ENCODE data around the gene SMAD2.
"Not testable (repeated sequence)": the region's sequence is repeated elsewhere in the genome, so short reads cannot be mapped to it uniquely, and the experiment has no call there.

The SMAD2 gene

DNA sequence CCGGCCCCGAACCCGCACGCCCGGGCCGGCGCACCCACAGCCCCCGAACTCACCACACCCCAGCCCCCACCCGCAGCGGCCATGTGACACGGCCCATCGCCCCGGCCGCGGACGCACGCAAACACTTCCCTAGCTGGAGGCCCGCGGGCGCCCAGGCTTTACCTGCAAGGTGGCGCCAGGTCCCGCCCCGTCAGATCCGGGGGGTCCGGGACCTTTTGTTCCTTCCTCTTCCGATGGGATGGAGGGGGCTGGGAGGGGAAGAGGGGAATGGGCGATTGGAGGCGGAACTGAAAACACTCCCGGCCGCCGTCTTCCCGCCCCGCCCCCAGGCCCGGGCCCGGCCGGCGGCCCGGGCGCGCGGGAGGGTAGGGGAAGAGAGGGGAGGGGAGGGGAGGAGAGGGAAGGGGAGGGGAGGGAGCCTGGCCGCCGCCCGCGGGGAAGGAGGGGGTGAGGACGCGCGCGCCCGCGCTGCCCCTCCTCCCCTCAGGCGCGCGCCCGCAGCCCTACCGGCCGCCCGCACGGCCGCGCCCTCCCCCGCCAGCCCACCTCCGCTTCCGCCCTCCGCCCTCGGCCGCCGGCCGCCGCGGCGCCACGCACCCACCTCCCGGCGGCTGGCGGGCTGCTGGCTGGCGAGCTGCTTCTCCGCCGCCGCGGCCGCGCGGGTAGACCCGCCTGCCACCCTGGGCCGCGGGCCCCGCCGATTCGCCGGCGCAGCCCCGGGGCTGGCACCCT, at the start of gene SMAD2:
Gene SMAD2, minus strand, starts transcription at position 461 of the 732 bp plus-strand sequence. CDS start 33,903 bp downstream, outside the sequence.
- peak; percentile 88 for DNase-seq

DNA sequence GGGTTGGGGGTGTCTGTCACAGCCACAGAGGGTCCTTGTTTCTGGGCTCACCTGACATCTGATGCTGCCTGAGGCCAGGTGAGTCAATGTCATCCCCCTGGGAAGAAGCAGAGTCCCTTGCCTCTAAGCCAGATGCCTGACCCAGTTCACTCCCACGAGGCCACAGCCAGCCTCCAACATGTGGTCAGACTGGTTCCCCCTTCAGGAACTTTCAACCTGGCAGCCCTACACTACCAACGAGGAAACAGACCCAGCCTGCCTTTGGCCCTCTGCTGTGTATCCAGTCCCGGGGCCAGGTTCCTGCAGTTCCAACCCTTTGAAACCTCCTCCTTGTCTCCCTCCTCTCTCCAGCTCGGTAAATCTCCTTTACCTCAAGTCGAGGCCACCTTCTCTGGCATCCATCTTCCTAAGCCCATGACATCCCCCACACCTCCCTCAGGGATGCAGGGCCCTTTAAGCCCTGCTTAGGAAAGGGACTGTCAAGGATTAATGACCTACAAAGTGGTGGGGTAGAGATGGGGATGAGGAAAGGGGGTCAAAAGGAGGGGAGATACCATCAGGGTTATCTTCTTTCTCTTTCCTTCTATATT, 49.2 kb upstream of the SMAD2 start:
- DNase-seq: no peak

DNA sequence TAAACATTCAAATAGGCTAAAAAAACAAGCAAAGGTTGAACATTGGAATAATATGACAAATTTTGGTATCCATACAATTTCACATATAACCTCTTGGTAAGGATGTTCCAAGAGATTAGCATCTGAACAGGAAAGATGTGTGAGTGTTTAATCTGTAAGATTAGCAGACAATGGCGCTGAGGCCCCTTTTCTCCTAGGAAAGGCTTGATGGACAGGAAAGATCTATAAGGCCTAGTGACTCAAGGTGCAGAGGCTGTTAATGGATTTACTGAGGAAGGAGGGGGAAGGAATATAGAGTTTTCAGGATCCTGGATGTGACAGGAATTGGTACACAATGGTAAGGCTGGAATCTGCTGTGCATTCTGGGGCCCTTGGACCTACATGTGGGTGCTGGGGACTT, 48.1 kb upstream of the SMAD2 start:
- no peak for DNase-seq

DNA sequence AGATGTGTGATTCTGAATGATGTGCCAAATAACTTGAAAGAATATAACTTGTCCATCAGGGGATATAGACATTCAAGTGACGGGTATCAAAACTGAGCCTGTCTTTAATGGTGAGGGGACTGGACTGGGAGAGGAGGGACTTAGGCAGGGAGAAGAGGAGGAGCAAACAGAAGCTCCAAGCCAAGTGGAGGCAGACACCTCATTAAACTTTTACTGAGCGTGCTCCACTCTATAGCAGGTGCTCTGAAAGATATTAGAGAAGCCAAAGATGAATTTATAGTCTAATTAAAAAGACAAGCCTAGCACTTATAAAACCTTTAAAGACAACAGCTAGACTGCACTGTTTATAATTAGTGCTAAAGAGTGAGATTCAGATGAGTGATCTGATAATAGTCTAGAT, 47.7 kb upstream of the SMAD2 start:
- DNase-seq: no peak

DNA sequence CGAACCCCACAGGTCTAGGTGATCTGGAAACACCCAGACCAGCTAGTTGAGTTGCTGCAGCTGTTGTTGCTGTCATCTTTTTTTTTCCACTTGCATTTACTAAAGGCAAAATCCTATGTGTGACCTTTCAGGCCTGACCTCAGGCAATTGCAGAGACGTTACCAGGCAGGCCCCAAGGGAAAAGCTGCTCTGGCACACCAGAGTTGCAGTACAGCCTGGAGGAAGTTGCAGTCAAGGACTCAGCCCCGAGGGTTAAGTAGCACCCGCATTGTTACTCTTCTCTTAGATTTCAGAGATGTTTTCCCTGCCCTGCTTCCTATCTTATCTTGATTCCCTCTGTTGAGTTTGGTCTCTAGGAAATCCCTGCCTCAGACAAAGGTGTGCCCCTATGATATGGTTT, 45.2 kb upstream of the SMAD2 start:
- no peak for DNase-seq

DNA sequence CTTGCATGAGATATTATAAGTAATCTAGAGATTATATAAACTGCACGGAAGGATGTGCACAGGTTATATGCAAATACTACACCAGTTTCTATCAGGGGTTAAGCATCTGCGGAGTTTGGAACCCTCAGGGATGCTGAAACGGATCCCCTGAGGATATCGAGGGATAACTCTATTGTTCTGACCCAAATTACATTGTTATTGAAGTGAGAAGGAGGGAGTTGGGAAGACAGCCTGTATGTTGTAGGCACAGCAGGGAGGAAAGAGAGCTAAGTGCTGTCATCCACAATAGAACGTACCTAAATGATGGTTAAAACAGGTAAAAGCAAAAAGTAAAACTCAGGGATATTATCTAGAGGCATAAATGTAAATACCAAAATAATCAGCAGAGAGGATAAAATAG, 44.6 kb upstream of the SMAD2 start:
- DNase-seq: no peak

DNA sequence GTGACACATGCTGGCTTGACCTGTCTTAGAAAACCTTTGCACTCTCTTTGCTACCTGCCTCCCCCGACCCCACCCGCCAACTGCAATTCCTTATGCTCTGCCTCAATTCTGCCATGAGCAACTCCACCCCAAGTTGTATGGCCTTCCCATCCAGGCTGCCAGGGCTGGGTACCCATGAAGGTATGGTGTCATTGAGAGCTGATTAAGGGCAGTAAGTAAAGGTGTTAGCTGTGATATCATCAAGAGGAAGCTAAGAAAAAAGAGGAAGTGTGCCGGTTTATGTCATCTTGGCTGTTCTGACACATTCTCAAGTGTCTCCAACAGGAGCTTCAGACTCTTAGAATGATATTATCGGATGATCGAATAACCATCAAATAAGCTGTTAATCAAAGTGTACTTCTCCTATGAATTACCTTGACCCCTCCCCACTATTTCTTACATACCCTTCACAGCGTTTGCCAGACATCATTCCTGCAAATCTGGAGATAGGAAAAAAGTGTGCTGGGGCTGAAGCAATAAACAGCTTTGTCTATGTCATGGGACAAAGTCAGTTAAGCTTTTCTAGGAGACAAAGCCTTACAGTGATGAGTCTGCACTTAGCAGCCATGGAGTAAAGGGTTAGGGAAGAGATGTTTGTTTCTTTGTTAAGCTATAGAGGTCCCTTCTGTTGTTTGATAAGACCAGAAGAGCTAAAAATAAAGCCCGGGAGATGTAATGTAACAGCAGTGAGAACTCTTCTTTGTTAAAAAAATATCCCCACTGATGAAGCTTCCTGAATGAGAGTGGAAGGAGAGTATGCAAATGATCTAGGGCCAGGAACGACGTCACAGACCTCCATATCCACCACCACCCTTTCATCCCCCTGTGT, 40.4 kb upstream of the SMAD2 start:
- no peak for DNase-seq

DNA sequence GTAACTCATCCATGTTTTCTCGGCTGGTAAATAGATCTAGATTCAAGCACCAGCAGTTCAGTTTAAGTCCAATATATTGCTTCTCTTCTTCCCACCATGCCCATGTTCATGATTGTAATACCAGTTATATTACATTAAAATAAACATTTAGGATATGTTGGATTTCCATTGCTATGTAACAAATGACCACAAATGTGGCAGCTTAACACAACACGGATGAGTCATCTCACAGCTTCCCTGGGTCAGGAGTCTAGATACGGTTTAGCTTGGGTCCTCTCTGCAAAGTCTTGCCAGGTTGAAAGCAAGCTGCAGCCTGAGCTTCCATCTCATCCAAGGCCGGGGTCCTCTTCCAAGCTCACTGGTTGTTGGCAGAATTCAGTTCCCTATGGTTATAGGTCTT, 39.4 kb upstream of the SMAD2 start:
- DNase-seq: no peak

DNA sequence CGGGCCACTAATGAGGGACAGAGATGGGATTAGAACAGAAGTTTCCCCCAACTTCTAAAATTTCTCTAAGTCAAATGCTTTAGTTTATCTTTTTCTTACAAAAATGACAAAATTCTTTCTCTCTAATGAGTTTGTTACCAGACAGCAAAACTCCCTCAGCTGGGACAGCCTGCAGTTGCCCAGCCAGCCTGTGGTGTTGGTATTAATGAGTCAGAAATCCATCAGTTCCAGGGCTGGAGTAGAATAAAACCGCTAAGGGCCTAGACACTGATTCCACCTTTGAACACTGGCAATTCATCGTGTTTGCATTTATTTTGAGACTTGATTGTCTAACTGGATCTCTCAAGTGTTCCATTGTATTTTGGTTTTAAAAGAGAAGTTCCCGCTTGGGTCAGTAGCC, 38.3 kb upstream of the SMAD2 start:
- no peak for DNase-seq

DNA sequence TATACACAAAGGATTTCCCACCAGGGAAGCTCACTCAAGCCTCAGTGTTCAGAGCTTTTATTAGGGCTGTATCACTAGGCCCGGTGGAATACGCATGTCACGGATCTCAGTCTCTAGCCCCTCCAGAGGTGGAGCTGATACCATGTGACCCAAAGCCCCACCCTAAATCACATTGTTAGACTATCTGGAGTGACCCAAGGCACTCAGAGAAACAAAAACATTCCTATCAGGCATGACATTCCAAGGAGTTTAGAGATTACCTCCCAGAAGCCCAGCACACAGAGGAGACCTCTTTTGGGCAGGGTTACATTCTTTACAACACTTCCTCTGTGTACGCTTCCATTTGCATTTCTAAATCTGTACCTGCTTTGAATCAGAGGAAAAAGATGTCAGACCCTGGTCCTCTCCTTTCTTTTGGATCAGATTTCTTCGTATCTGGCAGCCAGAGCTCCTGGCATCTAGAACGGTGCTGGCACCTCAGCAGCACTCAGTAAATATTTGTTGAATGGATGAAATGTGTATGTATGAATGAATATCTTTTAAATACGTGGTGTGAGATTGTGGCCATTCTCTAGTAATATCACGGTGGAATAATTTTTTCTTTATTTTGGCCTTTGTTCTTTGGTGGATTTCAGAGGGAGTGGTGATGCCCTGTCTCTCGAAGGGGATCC, 37.7 kb upstream of the SMAD2 start:
- no peak for DNase-seq

DNA sequence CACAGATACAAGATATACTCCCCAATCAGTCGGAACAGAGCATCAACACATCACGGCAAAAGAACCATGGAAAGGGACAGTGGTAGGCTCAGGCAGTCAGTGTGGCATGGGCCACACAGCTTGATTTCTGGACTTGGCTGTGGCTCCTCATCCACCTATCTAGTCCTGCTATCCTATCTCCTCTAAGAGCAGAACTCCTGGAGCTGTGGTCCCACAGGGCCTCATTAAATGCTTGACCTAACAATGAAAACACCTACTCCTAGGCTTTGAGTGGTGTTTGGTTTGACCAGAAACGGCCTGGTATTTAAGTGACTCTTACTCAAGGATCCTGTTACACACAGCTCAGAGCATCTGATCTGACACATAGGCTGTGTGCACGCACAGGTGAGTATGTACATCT, 33.6 kb upstream of the SMAD2 start:
- peak; percentile 2 for DNase-seq

DNA sequence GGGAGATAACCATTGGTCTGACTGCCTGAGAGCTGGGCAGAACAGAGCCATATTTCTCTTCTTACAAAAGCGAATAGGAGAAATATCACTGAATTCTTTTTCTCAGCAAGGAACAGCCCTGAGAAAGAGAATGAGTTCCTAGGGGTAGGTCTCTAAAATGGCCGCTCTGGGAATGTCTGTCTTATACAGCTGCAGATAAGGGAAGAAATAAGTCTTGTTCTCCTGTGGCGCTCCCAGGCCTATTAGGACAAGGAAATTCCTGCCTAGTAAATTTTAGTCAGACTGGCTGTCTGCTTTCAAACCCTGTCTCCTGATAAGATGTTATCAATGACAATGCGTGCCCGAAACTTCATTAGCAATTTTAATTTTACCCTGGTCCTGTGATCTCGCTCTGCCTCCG, 30.5 kb upstream of the SMAD2 start:
- DNase-seq: not testable (repeated sequence)

DNA sequence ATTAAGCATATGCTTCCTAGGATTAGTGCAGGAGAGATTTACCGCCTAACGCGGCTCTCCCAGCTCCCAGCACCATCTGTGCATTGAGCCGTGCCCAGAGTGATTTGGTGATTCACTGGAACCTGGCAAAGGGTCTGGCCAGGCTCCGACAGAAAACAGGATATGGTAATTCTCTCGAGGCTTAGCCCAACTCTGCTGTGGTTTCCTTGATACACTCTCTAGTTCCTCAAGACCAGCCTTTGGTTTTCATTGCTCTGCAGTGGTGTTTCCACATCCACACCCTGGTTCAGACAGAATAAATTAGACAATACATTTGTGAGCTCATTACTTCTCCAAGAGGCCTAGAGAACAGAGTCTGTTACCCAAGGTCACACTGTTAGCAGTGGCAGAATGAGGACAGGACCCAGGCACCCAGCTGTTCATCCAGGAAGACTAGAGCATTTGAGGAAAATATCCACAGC, 23.0 kb upstream of the SMAD2 start:
- DNase-seq: no peak

DNA sequence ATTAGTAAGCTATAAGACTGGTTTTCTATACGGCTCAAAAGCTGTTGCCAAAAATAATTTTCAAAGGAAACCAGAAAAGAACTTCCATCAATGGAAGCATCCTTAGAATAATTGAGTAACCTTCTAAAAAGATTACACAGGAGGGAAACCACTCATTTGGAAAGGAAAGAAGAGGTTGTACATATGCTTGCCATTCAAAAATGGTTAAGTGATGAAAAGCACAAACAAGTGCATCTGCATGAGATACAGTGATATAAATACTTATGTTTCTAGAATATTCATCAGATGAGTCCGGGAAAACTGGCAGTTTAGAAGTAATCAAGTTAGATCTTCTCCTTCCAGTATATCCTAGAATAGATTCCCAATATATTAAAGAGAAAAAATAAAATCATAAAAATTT, 20.1 kb upstream of the SMAD2 start:
- DNase-seq: no peak

DNA sequence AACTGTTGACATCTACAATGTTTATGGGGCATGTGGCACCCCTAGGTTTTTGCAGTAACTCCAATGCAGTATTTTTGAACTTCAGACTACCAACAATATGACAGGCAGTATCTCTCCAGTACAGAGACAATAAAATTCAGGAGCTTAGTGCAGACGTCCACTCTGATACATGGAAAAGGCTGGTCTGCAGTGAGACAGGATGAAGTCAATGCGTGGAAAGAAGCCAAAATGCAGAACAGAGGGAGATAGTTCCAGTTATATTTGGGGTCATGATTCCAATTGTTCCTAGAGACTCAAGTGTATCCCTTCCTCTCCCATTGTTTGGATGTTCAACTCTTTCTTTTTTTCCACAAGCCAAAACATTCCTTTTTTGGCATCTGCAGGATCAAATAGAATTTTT, 18.7 kb upstream of the SMAD2 start:
- no peak for DNase-seq

DNA sequence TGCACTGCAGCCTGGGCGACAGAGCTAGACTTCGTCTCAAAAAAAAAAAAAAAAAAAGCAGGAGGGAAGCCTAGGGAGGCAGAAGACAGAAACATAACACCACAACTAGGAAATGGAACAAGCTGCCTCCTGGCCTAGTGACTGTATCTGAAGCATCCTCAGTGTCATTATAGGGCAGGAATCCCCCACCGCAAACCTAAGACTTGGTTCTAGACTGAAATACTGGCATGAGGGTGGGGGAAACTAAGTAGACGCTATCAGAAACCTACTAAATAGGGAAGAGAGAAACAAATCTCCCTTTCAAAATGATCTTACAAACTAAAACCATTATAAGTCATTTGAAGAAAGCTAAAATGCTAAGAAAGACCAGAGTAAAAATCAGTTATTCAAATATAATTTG, 16.4 kb upstream of the SMAD2 start:
- DNase-seq: no peak

DNA sequence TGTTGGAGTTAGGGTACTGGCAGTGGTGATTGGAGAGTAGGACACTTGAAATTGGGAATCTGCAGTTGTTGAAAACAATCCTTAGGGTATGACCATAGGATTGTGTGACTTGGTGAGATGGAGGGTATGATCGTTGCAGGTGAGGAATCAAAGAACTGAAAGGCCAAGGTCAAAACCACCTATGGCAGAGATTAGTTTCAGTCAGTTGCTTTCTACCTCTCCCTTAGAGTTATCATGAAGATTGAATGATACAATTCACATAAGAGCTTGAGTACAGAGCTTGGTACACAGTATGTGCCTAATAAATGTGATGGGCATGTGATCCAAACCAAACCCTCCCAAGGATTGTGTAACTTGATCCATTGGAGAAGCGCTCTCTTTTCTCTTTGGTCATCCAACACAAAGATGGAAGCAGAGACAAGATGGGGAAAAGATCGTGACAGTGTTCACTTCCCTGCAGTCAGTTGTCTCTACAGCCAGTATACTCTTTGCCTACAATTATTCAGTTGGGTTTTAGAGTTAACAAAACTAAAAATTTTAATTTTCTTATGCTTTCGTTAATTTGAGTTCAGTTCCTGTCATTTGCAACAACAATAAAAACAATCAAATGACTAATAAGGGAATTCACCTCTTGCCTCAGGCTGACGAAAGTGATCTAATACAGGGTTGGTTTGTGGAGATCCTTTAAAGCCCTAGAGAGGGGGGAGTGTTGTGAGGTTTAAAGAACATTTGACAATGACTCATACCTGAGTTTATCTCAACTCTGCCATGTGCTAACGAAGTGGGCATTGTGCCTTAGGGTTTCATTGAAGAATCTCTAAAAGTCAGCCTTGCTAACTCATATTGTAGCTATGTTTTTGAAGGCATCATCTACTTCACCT, 14.8 kb upstream of the SMAD2 start:
- DNase-seq: no peak

DNA sequence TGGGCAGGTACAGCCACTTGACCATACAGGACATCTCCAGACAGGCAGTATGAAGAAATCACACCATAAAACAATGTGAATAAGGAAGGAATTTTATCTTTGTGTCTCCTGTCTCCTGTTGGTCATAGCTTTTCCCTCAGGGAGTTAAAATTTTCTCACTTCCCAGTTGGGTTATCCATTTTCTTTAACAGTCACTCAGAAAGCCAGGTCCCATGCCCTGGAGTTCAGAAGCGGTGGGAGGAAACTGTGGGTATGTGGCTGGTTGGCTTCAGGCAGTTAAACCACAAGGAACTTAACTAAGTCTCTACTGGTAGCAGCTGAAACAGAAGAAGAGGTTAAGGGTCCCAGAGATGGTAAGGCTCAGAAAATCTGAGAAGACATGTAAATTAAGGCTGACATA, 6.5 kb upstream of the SMAD2 start:
- DNase-seq: no peak

DNA sequence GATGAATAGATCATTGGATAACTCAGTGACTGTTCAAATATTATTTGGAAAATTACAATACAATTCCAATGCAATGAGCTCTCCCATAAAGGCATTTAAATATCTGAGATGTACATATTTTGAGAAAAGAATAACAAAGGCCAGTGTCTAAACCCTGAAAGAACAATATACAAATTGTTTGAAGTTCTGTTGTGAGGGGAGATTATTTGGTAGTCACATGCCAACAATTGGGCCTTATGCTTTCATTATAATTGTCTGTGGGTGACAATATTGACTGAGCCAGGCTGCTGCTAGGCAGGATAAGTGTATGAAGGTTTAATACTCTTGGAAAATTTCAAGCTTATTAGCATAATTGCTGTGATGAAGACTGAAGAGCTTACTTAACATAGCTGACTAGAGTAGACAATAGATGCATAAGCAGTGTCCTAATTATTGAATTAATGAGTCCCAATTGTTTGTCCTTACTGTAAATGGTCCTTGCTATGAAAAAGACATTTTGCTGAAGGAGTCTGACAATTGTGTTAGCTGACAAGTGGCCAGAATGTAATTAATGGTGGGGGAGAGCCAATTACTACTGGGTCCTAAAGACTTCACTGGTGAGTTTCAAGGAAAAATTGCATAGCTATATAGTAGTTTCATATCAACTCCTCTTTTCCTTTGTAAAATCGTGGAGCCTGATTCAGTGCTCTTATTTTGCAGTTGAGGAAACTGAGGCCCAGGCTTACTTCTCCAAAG, 5.0 kb upstream of the SMAD2 start:
- peak; percentile 5 for DNase-seq

DNA sequence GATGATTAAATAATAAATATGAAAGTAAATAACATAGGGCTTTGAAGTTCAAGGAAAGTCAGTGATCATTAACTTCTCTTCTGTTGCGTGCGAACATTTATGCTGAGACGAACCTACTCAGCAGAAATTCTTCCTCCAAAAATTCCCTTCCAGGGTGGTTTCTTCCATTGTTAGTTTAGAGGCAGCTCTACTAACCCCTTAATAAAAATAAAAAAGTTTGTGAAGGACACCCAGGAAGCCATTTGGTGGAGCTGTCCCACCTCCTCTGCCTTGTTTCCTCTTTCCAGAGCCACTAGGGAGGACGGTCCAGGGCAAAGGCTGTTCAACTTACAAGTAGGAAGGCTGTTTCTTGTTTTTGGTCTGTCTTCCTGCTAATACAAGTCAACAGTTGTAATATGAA, 2.1 kb upstream of the SMAD2 start:
- no peak for DNase-seq

DNA sequence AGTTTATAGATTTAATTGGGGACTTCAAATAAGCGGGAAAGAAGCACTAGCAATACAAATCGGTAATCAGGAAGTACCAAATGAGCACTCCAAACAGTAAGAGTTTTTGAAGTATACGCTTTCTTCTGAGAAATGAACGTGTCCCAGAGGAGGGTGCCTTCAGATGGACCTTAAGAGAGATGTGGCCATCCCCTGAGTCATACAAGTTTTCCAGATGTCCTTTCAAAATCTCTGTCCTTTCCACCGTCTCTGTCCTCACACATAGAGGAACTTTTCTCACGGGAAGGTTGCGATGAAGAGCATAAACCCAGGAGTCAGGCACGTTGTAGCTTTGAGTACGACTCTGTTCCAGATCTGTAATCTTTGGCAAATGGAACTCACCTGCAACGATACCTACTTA, 1.7 kb upstream of the SMAD2 start:
- no peak for DNase-seq

DNA sequence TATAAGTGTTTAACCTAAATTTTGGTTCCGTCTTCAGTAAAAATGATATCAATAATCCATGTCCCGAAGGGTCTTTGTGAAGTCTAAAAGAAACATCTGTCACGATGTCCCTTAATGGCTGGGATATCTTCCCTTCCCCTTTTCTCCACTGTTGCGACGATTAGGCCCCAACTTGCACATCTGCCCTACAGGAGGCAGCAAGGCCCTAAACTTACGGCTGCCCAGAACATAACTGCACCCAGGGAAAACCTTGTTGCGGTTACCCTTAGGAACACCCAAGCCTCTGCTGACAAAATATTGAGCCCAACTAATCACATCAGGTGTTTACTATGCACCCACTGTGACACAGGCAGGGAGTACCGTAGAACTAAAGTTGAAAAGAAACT, 1.3 kb upstream of the SMAD2 start:
- peak; percentile 25 for DNase-seq

Data from NCI-H774 (cell line).